SKM-1 treated with dmso at 0.1 percent for 144 hours (cell line): ENCODE measurements around the gene KPNA4.
A peak's percentile ranks its signal among the peaks of the same experiment; 100 is the strongest.
"Not testable (repeated sequence)": the region's sequence is repeated elsewhere in the genome, so short reads cannot be mapped to it uniquely, and the experiment has no call there.

Experiments
- DNase-seq: peaks from one replicate; lab custom pipeline; 2025; ENCODE audit not compliant: unreplicated experiment; lab: John Stamatoyannopoulos, UW

The KPNA4 gene

DNA sequence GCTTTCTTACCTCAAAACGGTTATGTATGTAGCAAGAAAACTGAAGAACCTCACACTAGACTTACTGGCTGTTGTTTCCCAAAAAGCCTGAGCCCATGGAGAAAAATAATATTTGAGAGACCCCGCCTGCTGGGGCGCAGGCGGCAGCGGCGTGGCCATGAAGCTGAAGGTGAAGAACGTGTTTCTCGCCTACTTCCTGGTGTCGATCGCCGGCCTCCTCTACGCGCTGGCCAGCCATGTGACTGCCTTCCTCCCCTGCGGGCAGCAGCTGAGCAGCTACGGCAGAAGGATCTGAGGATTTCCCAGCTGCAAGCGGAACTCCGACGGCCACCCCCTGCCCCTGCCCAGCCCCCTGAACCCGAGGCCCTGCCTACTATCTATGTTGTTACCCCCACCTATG is 113.1 kb downstream of the KPNA4 start:
- DNase-seq, result not testable (repeated sequence)

DNA sequence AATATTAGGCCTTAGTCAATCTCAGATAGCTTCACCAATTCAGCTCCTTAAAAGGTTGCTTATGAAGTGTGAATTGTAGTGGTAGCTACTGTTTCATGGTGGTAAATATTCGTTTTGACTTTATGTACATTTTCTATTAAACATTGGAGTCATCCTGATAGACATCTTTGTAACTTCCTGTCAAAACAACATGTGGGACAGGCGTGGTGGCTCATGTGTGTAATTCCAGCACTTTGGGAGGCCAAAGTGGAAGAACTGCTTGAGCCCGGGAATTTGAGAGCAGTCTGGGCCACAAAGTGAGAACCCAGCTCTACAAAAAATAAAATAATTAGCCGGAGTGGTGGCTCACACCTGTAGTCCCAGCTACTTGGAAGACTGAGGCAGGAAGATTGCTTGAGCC is 113.8 kb downstream of the KPNA4 start:
- no peak for DNase-seq

DNA sequence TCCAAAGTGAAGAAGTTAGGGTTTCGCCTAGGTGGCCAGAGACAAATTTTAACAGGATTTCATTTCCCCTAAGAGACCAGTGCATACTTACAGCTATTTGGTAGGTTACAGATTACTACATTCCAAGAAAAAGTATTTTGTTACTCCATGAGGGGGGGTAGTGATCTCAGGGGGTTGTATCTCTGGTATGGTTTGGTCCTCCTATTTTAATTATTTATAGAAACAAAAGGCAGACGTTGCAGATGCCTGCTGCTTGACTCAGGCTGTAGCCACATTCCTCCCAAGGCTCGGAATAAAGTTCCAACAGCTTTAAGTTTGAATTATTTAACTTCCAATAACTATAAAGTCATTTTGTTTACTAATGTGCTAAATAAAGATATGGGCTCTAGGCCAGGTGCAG is 114.5 kb downstream of the KPNA4 start:
- DNase-seq, result no peak

- peak; percentile 83 for DNase-seq
These were observed 115.5 kb downstream of the KPNA4 start, which contains the start of gene TRIM59 for GRCh38 chr3:160449636-160450598. TRIM59 (minus strand) TSS chr3:160449786; CDS start chr3:160439183, 10,603 bp downstream.

DNA sequence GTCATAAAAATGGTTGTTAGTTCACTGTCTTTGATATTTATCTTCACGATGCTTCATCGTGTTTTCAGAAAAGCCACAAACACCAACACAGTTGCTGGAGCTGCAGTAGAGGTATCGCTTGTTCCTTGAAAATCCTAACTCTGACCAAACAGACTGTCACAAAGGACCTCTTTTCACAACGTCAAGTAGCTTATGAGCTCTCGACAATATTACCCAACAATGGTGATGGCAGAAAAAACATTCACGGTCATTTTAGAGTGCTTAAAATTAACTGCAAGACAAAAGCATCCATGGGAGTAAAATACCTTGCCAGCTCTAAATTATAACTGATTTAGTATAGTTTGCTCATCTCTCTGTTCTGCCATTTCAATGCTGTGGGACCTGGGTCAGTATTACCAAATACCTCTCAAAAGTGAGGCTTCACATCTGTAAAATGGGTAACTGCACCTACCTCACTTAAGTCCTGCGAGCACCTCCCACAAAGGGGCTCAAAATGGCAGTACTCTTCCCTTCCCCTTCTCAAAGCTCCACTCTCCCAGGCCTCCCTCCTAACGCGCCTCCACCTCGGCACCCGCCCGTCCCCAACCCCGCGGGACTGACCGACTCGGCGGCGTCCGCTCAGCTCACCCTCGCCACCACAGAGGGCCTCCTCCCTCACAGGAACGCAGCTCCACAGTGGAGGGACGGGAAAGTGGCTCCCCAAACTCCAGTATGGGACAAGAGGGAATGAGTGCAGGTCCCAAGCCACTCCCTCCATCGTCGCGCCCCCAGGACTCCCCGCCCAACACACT is 116.3 kb downstream of the KPNA4 start:
- no peak for DNase-seq

DNA sequence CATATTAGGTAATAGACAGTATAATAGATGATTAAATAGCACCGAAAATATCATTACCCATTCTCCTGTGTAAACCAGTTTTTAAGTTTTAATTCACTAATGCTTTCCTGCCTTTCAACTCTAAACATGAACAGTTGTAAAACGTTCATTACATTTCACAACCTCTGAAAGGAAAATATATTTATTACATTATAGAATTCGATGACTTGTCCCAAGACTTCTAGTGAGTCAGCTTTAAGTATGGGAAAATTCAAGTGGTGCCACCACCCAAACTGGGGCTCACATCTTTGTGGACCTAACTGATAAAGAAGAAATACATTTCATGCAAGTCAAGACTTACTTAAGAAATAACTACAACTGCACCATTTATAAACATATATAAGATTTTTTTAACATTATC is 117.8 kb downstream of the KPNA4 start:
- DNase-seq, result no peak

DNA sequence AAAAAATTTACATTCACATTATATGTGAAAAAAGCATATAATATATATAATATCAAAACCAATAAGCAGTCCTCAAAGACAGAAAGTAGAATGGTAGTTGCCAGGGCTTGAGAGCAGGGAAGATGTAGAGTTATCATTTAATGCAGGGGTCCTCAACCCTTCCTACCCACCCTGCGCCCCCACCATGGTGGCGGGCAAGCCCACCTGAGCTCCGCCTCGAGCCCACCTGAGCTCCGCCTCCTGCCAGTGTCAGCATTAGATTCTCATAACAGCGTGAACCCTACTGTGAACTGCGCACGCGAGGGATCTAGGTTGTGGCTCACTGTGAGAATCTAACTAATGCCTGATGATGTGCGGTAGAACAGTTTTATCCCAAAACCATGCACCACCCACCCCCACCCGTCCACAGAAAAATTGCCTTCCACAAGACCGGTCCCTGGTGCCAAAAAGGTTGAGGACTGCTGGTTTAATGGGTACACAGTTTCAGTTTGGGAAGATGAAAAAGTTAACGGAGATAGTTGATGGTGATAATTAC is 118.8 kb downstream of the KPNA4 start:
- DNase-seq, result no peak

DNA sequence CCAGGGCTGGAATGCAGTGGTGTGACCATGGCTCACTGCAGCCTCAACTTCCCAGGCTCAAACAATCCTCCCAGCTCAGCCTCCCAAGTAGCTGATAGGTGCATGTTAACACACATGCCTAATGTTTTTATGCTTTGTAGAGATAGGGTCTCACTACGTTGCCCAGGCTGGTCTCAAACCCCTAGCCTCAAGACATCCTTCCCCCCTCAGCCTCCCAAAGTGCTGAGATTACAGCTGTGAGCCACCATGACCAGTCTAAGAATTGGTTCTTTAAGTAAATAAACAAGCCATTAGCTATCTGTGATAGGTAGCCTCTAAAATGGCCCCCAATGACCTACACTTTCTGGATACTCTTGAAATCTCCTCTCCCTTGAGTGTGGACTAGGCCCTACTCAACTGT is 119.5 kb downstream of the KPNA4 start:
- no peak for DNase-seq
